Subcutaneous abdominal adipose tissue (tissue), 5 donors: ENCODE results near the gene ARSB.

Experiments used
- H3K27ac ChIP-seq: one replicate; pipeline ENCODE4 v1.7.0; 2013; ENCODE audit warnings: low read depth, mild to moderate bottlenecking, inconsistent platforms, low read length, moderate library complexity
- H3K27me3 ChIP-seq, 5 donors: one replicate each; pipeline ENCODE4 v1.7.0; 2013; ENCODE audit warnings: low read length in 5 of 5, inconsistent platforms in 1 of 5; ENCODE audit not compliant: control insufficient read depth in 5 of 5, insufficient read depth in 4 of 5
- H3K36me3 ChIP-seq, 5 donors: one replicate each; pipeline ENCODE4 v1.7.0; 2013; ENCODE audit warnings: low read length in 5 of 5; ENCODE audit not compliant: control insufficient read depth in 5 of 5, insufficient read depth in 5 of 5
- H3K4me1 ChIP-seq, 5 donors: one replicate each; pipeline ENCODE4 v1.7.0; 2013; ENCODE audit warnings: low read length in 5 of 5, mild to moderate bottlenecking in 3 of 5, moderate library complexity in 1 of 5; ENCODE audit not compliant: control insufficient read depth in 5 of 5, insufficient read depth in 5 of 5
- H3K4me3 ChIP-seq, 5 donors: one replicate each; pipeline ENCODE4 v1.7.0; 2013; ENCODE audit warnings: low read length in 5 of 5, low read depth in 1 of 5
- H3K9ac ChIP-seq, 5 donors: one replicate each; pipeline ENCODE4 v1.7.0; 2013; ENCODE audit warnings: low read length in 5 of 5, mild to moderate bottlenecking in 4 of 5, moderate library complexity in 3 of 5
- H3K9me3 ChIP-seq, 5 donors: one replicate each; pipeline ENCODE4 v1.7.0; 2013; ENCODE audit warnings: low read length in 5 of 5; ENCODE audit not compliant: control insufficient read depth in 5 of 5
- donor health status: healthy.
- donor health status: healthy.
- donor health status: healthy.
- donor health status: healthy.
- donor health status: healthy.

ARSB gene

DNA sequence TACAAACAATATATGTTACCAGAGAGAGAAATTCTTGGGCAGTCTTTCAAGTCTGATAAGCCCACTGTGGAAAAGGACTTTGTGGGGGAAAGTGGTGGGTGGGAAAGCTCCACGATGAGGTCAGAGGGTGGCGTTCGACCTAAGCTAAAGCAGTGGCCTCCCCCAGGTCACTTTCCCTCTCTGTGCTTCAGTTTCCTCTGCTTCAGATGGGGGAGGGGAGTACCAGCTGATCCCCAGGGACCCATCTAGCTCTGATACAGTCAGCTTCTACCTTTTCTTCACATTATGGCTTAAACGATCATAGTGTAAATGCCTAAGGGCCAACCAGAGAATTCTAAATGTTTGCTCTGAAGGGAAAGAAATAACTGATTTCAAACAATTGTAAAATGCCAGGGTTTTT lies 36.6 kb upstream of the ARSB start:
- H3K36me3 ChIP-seq: peaks cover 0 to 9% (median 0%) of the 10 kb centered on the region in 5 donors
- H3K9ac ChIP-seq: no peak overlapping the region
- no peak overlapping the region for H3K27ac ChIP-seq
- no peaks in the 10 kb centered on the region for H3K9me3 ChIP-seq
- H3K4me1 ChIP-seq: peaks cover 0 to 12% (median 10%) of the 10 kb centered on the region in 5 donors
- H3K27me3 ChIP-seq: no peaks in the 10 kb centered on the region
- H3K4me3 ChIP-seq: no peak overlapping the region

DNA sequence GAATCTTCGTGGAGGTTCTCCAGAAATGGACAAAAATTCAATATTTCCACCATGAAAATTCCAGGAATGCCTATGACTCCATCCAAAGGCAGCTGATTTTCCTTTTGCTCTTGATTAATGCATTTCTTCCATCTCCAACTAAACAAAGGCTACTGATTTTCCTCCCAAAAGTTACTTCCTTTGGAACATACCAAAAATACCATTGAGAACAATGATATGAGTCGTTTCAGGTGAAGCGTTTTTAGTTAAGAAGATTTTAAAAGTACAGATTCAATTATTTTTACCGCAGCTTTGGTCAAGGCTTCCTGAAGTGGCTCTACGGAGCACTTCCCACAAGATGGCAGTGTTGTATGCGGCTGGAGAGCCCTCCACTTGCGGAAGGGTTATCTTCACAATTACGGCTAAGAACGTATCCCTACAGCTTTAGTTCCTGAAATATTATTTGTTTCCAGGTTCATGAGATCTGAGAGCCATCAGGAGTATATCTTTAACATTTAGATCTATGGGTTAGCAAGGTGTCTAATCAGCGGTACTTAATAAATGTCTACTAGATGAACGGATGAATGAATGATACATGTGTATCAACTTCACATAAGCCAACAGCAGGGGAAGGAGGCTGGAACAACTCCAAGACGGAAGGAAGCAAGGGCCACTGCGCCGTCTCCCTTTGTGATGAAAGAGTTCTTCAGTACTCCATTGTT lies 35.9 kb upstream of the ARSB start:
- peaks cover 0 to 12% (median 10%) of the 10 kb centered on the region in 5 donors for H3K4me1 ChIP-seq
- H3K9ac ChIP-seq: no peak overlapping the region
- H3K4me3 ChIP-seq: peak overlapping the region in 3 of 5 donors; percentile 4 to 30 (median 9)
- no peak overlapping the region for H3K27ac ChIP-seq
- H3K9me3 ChIP-seq: no peaks in the 10 kb centered on the region
- H3K27me3 ChIP-seq: no peaks in the 10 kb centered on the region
- H3K36me3 ChIP-seq: peaks cover 0 to 9% (median 0%) of the 10 kb centered on the region in 5 donors

DNA sequence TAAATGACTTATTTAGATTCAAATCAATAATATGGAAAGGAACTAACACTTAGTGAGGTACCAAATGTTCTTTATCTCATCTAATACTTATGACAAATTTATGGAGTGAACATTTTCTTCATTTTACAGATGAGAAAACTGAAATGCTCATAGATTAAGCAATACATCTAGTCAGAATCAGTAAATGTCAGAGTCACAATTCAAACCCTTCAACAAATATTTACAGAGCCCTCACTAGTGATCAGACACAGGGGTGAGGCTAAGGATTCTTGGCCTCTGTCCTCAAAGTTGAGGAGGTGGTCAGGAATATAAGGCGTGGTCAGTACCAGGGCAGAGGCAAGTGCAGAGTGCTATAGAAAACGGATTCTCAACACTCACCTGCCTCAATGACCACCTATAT lies 29.5 kb upstream of the ARSB start:
- Histone ChIP-seq H3K9ac (no peak overlapping the region), H3K27ac (no peak overlapping the region), H3K27me3 (no peaks in the 10 kb centered on the region), H3K36me3 (no peaks in the 10 kb centered on the region), H3K4me3 (no peak overlapping the region), H3K4me1 (no peaks in the 10 kb centered on the region), H3K9me3 (peaks cover 0 to 8% (median 0%) of the 10 kb centered on the region in 5 donors)

DNA sequence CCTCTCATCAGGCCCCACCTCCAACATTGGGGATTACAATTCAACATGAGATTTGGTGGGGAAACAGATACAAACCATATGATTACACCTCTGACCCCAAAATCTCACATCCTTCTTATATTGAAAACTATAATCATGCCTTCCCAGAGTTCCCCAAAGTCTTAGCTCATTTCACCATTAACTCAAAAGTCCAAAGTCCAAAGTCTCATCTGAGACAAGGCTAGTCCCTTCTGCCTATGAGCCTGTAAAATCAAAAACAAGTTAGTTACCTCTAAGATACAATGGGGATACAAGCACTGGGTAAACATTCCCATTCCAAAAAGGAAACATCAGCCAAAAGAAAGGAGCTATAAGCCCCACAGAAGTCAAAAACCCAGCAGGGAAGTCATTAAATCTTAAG lies 26.8 kb upstream of the ARSB start:
- Histone ChIP-seq H3K36me3 (no peaks in the 10 kb centered on the region), H3K9me3 (peaks cover 0 to 8% (median 0%) of the 10 kb centered on the region in 5 donors), H3K9ac (no peak overlapping the region), H3K4me1 (no peaks in the 10 kb centered on the region), H3K4me3 (no peak overlapping the region), H3K27ac (no peak overlapping the region), H3K27me3 (no peaks in the 10 kb centered on the region)

DNA sequence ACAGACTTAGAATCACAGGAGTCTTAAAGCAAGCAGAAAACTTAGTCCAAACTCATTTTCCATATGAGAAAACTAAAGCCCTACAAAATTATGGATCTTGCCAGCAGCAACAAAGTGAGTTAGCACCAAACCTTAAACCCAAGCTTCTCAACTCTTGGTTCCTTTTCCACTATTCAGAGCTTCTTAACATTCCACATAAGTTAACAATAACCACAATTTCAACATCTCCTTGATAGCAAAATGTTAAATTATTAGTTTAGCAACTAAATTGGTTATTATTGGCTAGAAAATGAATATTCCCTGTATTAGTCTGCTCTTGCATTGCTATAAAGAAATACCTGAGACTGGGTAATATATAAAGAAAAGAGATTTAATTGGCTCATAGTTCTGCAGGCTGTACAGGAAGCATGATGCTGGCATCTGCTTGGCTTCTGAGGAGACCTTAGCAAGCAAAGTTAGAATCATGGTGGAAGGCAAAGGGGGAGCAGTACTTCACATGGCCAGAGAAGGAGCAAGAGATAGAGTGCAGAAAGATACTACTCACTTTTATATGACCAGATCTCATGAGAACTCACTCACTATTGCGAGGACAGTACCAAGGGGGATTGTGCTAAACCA lies 26.2 kb upstream of the ARSB start:
- no peaks in the 10 kb centered on the region for H3K27me3 ChIP-seq
- H3K9ac ChIP-seq: no peak overlapping the region
- no peak overlapping the region for H3K27ac ChIP-seq
- peaks cover 0 to 8% (median 0%) of the 10 kb centered on the region in 5 donors for H3K9me3 ChIP-seq
- no peaks in the 10 kb centered on the region for H3K4me1 ChIP-seq
- no peak overlapping the region for H3K4me3 ChIP-seq
- no peaks in the 10 kb centered on the region for H3K36me3 ChIP-seq

DNA sequence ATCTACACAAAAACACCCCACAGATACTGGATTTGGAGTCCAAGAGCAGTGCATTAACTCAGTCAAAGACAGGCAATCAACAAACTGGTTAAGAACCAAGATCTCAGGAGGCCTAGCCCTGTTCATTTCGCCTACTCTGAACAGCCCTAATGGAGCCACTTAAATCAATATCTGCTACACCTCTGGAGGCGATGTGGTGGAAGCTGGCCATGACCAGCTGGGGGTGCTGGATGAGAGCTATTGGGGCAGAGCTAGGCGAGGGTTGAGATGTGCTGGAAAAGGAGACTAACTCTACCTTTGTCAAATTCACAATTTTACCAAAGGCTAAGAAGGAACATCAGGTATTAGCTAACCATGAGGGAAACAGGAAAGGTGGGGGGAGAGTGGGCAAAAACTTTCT lies 23.3 kb upstream of the ARSB start:
- Histone ChIP-seq H3K9ac (no peak overlapping the region), H3K4me3 (no peak overlapping the region), H3K27me3 (no peaks in the 10 kb centered on the region), H3K9me3 (peaks cover 0 to 8% (median 0%) of the 10 kb centered on the region in 5 donors), H3K36me3 (no peaks in the 10 kb centered on the region), H3K4me1 (peaks cover 0 to 5% (median 0%) of the 10 kb centered on the region in 5 donors), H3K27ac (no peak overlapping the region)

DNA sequence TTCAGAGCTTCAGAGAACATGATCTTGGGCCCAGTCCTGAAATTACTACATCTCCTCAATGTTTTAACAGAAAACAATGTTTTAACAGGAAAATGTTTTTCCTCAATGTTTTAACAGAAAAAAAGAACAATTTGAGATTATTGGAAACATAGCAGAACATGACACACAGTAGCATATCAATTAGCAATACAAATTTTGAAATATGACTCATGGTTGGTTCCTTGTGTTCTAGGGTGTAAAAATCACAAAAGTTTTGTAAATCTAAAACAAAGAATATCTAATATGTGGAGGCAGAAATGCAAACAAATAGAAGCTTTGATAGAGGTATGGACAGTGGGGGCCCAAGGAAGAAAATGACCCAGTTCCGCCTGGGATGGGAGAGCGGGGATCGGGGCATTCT lies 22.8 kb upstream of the ARSB start:
- no peak overlapping the region for H3K4me3 ChIP-seq
- peaks cover 0 to 5% (median 0%) of the 10 kb centered on the region in 5 donors for H3K4me1 ChIP-seq
- no peak overlapping the region for H3K9ac ChIP-seq
- no peaks in the 10 kb centered on the region for H3K36me3 ChIP-seq
- no peak overlapping the region for H3K27ac ChIP-seq
- H3K9me3 ChIP-seq: peaks cover 0 to 5% (median 0%) of the 10 kb centered on the region in 5 donors
- no peaks in the 10 kb centered on the region for H3K27me3 ChIP-seq

DNA sequence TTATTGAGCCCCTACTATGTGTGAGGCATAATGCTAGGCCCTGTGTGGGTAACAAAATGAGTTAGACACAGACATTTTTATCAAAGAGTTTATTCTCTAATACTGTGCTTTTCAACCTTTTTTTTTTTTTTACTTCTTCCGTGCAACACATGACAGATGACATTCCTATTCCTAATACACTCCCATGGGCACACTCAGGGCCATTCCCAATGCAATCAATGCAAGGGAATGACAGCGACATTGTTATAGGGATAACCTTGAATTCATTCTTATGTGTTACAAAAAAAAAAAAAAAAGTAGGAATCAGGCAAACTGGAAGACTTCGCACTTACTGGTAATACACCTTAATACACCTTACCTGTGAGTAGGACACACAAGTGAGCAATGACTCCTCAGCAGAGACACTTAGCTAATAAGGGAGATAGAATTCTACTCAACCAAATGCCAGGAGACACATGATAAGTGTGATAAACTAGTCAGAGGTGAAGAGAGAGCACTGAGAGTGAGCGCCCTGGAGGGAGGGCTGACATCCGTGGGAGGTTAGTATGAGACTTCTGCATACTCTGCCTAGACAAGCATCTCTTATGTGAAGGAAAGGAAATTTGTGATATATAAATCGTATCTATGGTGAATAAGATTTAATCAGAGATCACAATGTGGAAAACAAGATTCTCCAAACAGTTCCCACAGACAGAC lies 21.0 kb upstream of the ARSB start:
- Histone ChIP-seq H3K4me3 (no peak overlapping the region), H3K4me1 (peaks cover 0 to 5% (median 0%) of the 10 kb centered on the region in 5 donors), H3K27ac (no peak overlapping the region), H3K27me3 (no peaks in the 10 kb centered on the region), H3K36me3 (no peaks in the 10 kb centered on the region), H3K9me3 (no peaks in the 10 kb centered on the region), H3K9ac (no peak overlapping the region)

DNA sequence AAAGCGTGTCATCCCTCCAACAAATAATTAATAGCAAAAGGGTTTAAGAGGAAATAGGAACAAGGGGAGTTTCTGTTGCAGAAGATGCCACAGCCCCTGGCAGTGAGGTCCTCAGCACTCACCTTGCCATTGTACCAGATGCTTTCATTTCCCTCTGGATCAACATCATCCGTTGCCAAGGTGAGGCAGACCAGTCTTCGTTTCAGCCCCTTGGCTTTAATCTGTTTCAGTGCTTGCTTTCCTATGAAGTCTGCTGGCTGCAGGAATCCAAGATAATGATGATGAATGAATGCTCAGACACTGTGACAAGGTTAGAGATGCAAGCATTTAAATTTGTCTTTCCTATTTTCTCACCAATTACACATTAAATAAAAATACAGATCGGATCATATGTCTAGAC lies 20.0 kb upstream of the ARSB start:
- Histone ChIP-seq H3K36me3 (no peaks in the 10 kb centered on the region), H3K27me3 (no peaks in the 10 kb centered on the region), H3K9ac (no peak overlapping the region), H3K4me1 (peaks cover 0 to 5% (median 0%) of the 10 kb centered on the region in 5 donors), H3K27ac (no peak overlapping the region), H3K9me3 (no peaks in the 10 kb centered on the region), H3K4me3 (no peak overlapping the region)

DNA sequence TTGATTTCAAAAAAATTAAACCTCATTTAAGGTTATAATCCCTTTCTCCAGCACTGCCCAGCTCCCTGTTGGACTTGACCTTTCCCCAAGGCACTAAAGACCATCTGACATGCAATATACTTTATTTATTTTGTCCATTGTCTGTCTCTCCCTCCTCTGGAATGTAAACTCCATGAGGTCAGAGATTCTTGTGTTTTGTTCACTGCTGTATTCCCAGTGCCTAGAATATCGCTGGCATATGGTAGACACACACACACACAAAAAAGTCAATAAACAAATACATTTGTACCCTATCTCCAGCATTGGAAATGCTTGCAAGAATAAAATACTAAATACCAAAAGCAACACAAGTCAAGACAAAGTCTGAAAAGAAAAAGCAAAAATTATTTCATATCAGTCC lies 17.3 kb upstream of the ARSB start:
- H3K4me3 ChIP-seq: no peak overlapping the region
- no peak overlapping the region for H3K27ac ChIP-seq
- H3K4me1 ChIP-seq: peaks cover 0 to 5% (median 0%) of the 10 kb centered on the region in 5 donors
- no peaks in the 10 kb centered on the region for H3K36me3 ChIP-seq
- H3K9ac ChIP-seq: no peak overlapping the region
- no peaks in the 10 kb centered on the region for H3K9me3 ChIP-seq
- H3K27me3 ChIP-seq: no peaks in the 10 kb centered on the region
